Tibial nerve (tissue), 4 donors: Measurements from ENCODE around the gene SSX5. TPM values are rescaled to one million over a fixed set of nuclear protein-coding genes. Genes with fewer than 3 reads are reported as not detected.
"Not testable (repeated sequence)": the region's sequence is repeated elsewhere in the genome, so short reads cannot be mapped to it uniquely, and the experiment has no call there.

ENCODE experiments used
- DNase-seq, 2 donors: peaks; one replicate each; pipeline ENCODE4 v3.0.0-alpha.2; 2019; ENCODE audit warnings: low spot score in 2 of 2
- H3K27ac ChIP-seq, 4 donors: fragments of 200-600 bp; sonication (generic) in 3 of 4; one replicate each; pipeline ENCODE4 v1.5.1; 2017 to 2019; ENCODE audit warnings: mild to moderate bottlenecking in 1 of 4
- H3K27me3 ChIP-seq, 2 donors: fragments of 200-600 bp; sonication (generic) in 1 of 2; one replicate each; pipeline versions ENCODE4 v1.5.1 to v1.6.0; 2017 to 2019
- H3K36me3 ChIP-seq, 3 donors: fragments of 200-600 bp; sonication (generic); one replicate each; pipeline ENCODE4 v1.5.1; 2018 to 2019
- H3K4me1 ChIP-seq, 4 donors: fragments of 200-600 bp; sonication (generic) in 3 of 4; one replicate each; pipeline ENCODE4 v1.5.1; 2017 to 2019
- H3K4me3 ChIP-seq, 4 donors: fragments of 200-600 bp; sonication (generic) in 3 of 4; one replicate each; pipeline ENCODE4 v1.5.1; 2017 to 2019; ENCODE audit warnings: mild to moderate bottlenecking in 1 of 4, moderate library complexity in 1 of 4
- H3K9me3 ChIP-seq, 4 donors: fragments of 200-600 bp; sonication (generic) in 3 of 4; one replicate each; pipeline ENCODE4 v1.5.1; 2017 to 2019
- EP300 ChIP-seq, 2 donors: sonication (generic); formaldehyde crosslinking; IDR thresholded peaks; one replicate each; pipeline ENCODE4 v1.6.1; 2017; ENCODE audit warnings: antibody characterized with exemption in 2 of 2, mild to moderate bottlenecking in 1 of 2
- POLR2A ChIP-seq, 2 donors: fragments of 450-650 bp; IDR thresholded peaks; one replicate each; pipeline ENCODE4 v1.6.1; 2017; ENCODE audit warnings: antibody characterized with exemption in 2 of 2, mild to moderate bottlenecking in 2 of 2, moderate library complexity in 2 of 2
- WGBS, 2 donors: methylation state at CpG; one replicate each; pipeline ENCODE4 v1.1.5; 2018; 5-methylcytosine and 5-hydroxymethylcytosine counted together
- total RNA-seq, 4 donors: library from RNA; depleted of rRNA; stranded (reverse); fragments of >200 nt; gene quantifications; one replicate each; pipeline ENCODE4 v1.1.0, GENCODE V29; 2016
- TF ChIP-seq, protein P1 (sequence below), 5 experiments: fragments of 200-600 bp in 3 of 5; fragments of 450-650 bp in 2 of 5; sonication (generic) in 3 of 5; IDR thresholded peaks; one replicate each; pipeline ENCODE4 v1.5.1; 2016 to 2019; ENCODE audit warnings: antibody characterized with exemption in 5 of 5, mild to moderate bottlenecking in 3 of 5, moderate library complexity in 2 of 5

Gene SSX5, protein sequence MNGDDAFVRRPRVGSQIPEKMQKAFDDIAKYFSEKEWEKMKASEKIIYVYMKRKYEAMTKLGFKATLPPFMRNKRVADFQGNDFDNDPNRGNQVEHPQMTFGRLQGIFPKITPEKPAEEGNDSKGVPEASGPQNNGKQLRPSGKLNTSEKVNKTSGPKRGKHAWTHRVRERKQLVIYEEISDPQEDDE
- under 1 TPM in 1 of 4 donors, not detected in 3; 0.21 TPM for total RNA-seq

DNA sequence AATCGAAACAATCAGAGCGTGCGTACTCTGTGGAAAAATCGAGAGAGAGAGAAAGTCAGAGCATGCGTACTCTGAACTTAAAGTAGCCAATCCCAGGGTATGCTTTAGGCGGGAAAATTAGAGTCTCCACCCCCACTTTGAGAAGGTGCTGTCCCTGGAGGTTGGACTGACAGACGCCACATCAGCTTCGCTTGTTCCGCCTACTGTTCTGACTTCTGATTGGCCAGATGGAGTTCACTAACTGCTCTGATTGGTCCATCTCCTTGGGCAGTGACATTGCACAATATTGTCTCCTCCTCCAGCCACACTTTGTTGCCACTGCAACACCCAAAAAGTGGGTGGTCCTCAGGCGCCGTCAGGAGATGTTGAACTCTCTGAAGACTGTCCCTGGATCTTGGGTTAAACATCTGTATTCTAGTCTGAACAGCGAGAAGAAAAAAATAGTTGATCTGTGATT is at the start of gene SSX5:
Gene SSX5 (minus strand): TSS at position 51 of the 457 bp plus-strand sequence. CDS start 1,437 bp downstream, outside the sequence.
- Histone ChIP-seq H3K27ac (no peak within 1 kb of the TSS), H3K4me1 (no peaks in the 10 kb centered on the region), H3K36me3 (no peaks in the 10 kb centered on the region), H3K4me3 (no peak within 1 kb of the TSS), H3K9me3 (no peaks in the 10 kb centered on the region), H3K27me3 (no peaks in the 10 kb centered on the region)
- 85 to 86% methylated on average over 12 of the region's 12 CpGs for WGBS, 2 donors
- DNase-seq: no peak
- TF ChIP-seq POLR2A (IDR thresholded peaks at IDR 0.05): no peak
- no peak for TF ChIP-seq EP300 (IDR thresholded peaks at IDR 0.05)

DNA sequence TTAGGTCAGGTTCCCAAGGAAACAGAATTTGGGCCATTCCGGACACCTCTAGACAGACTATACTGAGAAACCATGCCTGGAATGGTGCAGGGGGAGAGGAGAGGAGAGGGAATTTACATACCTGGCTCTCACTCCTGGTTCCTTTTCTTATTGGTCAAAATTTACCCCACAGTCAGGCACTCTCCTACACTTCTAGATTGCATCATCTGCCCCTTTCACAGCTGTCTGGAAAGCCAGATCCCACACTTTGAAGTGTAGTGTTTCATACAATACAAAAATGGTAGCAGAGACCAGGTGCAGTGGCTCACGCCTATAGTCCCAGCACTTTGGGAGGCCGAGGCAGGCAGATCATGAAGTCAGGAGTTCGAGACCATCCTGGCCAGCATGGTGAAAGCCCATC is 27.6 kb upstream of the SSX5 start:
- DNase-seq, H3K4me3 ChIP-seq, H3K4me1 ChIP-seq, H3K27ac ChIP-seq, H3K9me3 ChIP-seq, H3K36me3 ChIP-seq, H3K27me3 ChIP-seq: not testable (repeated sequence)
- WGBS, 2 donors: 79 to 89% methylated on average over 4 of the region's 4 CpGs

DNA sequence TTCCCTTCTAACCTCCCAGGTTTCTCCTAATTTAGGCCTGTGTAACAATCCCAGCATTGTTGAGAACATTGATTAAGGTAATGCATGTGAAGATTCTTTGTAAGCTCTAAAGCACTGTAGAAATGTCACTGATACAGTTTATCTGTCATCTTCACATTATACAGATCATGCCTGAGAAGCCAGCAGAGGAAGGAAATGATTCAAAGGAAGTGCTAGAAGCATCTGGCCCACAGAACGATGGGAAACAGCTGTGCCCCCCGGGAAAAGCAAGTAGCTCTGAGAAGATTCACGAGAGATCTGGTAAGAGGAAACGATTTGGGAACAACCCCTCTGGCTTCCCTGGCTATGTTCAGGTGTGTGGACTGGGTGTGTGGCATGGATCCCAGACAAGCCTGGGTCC is 17.7 kb upstream of the SSX5 start:
- whole genome bisulfite sequencing, 2 donors: 28 to 50% methylated on average over 3 to 4 of the region's 4 CpGs
- H3K9me3 ChIP-seq, H3K4me1 ChIP-seq, H3K36me3 ChIP-seq, H3K4me3 ChIP-seq, H3K27me3 ChIP-seq, H3K27ac ChIP-seq, DNase-seq: not testable (repeated sequence)

DNA sequence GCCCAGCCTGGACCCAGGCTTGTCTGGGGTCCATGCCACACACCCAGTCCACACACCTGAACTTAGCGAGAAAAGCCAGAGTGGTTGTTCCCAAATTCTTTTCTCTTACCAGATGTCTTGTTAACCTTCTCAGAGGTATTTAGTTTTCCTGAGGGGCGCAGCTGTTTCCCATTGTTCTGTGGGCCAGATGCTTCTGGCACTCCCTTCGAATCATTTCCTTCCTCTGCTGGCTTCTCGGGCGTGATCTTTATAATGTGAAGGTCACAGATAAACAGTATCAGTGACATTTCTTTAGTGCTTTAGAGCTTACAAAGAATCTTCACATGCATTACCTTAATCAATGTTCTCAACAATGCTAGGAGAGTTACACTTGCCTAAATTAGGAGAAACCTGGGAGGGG is 6.6 kb downstream of the SSX5 start:
- not testable (repeated sequence) for H3K4me3 ChIP-seq
- WGBS, 2 donors: 29 to 32% methylated on average over 5 of the region's 5 CpGs

DNA sequence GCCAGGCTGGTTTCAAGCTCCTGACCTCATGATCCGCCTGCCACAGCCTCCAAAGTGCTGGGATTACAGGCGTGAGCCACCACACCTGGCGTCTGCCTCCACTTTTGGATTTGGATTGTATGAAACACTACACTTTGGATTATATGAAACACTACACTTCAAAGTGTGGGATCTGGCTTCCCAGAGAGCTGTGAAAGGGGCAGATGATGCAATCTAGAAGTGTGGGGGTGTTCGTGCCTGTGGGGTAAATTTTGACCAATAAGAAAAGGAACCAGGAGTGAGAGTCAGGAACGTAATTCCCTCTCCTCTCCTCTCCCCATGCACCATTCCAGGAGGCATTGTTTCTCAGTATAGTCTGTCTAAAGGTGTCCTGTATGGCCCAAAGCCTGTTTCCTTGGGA is 14.7 kb downstream of the SSX5 start:
- H3K4me3 ChIP-seq, H3K27ac ChIP-seq, DNase-seq, H3K4me1 ChIP-seq, H3K27me3 ChIP-seq, H3K9me3 ChIP-seq, H3K36me3 ChIP-seq: not testable (repeated sequence)
- WGBS, 2 donors: 65 to 74% methylated on average over 4 to 5 of the region's 5 CpGs

More for the DNA sequence above, 6.6 kb downstream of the SSX5 start:
- not testable (repeated sequence) for H3K27me3 ChIP-seq, H3K4me1 ChIP-seq, H3K27ac ChIP-seq, H3K9me3 ChIP-seq, H3K36me3 ChIP-seq, DNase-seq

DNA sequence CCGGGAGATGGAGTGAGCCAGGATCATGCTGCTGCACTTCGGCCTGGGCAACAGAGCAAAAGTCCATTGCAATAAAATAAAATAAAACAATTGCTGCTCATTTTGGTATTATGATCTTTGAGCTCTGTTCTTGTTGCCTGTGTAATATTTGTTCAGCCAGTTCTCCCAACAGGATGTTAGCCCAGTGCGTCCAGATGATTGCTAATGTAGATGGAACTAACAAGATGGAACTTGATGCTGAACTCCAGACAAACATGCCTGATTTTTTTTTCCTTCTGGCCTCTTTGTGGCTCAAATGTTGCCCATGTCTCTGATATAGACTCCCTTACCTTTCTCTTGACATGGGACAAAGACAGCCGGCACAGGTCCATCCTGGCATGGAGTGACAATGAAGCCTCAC is 15.8 kb downstream of the SSX5 start:
- DNase-seq: no peak
- TF ChIP-seq, protein P1, sequence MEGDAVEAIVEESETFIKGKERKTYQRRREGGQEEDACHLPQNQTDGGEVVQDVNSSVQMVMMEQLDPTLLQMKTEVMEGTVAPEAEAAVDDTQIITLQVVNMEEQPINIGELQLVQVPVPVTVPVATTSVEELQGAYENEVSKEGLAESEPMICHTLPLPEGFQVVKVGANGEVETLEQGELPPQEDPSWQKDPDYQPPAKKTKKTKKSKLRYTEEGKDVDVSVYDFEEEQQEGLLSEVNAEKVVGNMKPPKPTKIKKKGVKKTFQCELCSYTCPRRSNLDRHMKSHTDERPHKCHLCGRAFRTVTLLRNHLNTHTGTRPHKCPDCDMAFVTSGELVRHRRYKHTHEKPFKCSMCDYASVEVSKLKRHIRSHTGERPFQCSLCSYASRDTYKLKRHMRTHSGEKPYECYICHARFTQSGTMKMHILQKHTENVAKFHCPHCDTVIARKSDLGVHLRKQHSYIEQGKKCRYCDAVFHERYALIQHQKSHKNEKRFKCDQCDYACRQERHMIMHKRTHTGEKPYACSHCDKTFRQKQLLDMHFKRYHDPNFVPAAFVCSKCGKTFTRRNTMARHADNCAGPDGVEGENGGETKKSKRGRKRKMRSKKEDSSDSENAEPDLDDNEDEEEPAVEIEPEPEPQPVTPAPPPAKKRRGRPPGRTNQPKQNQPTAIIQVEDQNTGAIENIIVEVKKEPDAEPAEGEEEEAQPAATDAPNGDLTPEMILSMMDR (IDR thresholded peaks at IDR 0.05): no peak
- no peak for TF ChIP-seq POLR2A (IDR thresholded peaks at IDR 0.05)
- H3K27ac ChIP-seq: no peak overlapping the region
- no peak overlapping the region for H3K4me3 ChIP-seq
- no peaks in the 10 kb centered on the region for H3K4me1 ChIP-seq
- H3K36me3 ChIP-seq: no peaks in the 10 kb centered on the region
- no peaks in the 10 kb centered on the region for H3K9me3 ChIP-seq
- 88 to 100% methylated on average over 4 of the region's 4 CpGs for WGBS, 2 donors
- peaks cover 0 to 9% of the 10 kb centered on the region in 2 donors for H3K27me3 ChIP-seq

DNA sequence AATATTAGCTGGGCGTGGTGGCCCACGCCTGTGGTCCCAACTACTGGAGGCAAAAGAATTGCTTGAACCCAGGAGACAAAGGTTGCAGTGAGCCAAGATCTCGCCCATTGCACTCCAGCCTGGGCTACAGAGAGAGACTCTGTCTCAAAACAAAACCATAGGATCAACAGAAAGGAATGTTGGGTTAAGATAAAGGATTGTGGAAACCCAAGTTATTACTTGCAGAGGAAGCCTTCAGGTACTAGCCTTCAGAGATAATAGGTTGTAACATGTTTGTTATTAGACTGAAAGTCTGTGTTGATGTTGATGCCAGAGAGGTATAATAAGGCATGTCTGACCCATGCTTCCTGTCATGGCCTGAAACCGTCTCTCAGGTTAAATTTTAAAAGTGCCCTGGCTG is 16.9 kb downstream of the SSX5 start:
- no peak for DNase-seq
- H3K4me3 ChIP-seq: no peak overlapping the region
- TF ChIP-seq EP300 (IDR thresholded peaks at IDR 0.05) (no peak), POLR2A (IDR thresholded peaks at IDR 0.05) (no peak)
- TF ChIP-seq, protein P1 (IDR thresholded peaks at IDR 0.05): no peak
- no peaks in the 10 kb centered on the region for H3K4me1 ChIP-seq
- no peak overlapping the region for H3K27ac ChIP-seq
- WGBS, 2 donors: 77 to 87% methylated on average over 3 to 4 of the region's 4 CpGs
- H3K27me3 ChIP-seq: peaks cover 0 to 9% of the 10 kb centered on the region in 2 donors
- H3K36me3 ChIP-seq: no peaks in the 10 kb centered on the region
- H3K9me3 ChIP-seq: no peaks in the 10 kb centered on the region

DNA sequence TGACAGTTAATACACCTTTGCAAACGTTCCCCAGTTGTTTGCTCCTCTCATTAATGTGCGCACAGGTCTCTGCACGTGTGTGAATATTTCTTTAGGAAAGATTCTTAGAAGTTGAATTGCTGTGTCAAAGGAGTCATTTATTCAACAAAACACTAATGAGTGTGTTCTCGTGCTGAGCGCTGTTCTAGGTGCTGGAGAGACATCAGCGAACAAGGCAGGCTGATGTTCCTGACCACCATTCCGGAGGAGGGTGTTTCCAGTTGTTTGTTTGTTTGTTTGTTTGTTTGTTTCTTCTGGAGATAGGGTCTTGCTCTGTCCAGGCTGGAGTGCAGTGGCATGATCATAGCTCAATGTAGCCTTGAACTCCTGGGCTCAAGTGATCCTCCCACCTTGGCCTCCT is 30.3 kb downstream of the SSX5 start:
- H3K36me3 ChIP-seq, H3K9me3 ChIP-seq, DNase-seq, H3K4me1 ChIP-seq, H3K4me3 ChIP-seq, H3K27ac ChIP-seq, H3K27me3 ChIP-seq: not testable (repeated sequence)
- 53 to 65% methylated on average over 7 of the region's 7 CpGs for WGBS, 2 donors
